ENCODE data around the gene WDR72.

DNA sequence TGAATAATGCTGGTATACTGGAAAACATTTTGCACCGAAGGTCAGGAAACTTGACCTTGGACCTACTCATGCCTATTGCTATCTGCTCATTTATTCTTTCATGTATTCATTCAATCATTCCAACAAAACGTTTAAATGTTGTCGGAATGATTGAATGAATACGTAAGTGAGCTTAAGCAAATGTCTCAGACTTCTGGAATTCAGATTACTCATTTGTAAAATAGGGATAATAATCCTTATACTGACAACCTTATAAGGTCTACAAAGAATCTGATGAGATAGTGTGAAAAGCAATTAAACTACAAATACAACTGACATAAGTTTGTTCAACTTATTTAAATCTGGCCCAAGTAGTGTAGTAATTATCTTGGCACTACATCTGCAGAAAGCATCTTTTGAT is 288.7 kb downstream of the WDR72 start:
- TF ChIP-seq, protein P1, sequence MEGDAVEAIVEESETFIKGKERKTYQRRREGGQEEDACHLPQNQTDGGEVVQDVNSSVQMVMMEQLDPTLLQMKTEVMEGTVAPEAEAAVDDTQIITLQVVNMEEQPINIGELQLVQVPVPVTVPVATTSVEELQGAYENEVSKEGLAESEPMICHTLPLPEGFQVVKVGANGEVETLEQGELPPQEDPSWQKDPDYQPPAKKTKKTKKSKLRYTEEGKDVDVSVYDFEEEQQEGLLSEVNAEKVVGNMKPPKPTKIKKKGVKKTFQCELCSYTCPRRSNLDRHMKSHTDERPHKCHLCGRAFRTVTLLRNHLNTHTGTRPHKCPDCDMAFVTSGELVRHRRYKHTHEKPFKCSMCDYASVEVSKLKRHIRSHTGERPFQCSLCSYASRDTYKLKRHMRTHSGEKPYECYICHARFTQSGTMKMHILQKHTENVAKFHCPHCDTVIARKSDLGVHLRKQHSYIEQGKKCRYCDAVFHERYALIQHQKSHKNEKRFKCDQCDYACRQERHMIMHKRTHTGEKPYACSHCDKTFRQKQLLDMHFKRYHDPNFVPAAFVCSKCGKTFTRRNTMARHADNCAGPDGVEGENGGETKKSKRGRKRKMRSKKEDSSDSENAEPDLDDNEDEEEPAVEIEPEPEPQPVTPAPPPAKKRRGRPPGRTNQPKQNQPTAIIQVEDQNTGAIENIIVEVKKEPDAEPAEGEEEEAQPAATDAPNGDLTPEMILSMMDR (IDR thresholded peaks at IDR 0.05), result no peak
- no peak for TF ChIP-seq POLR2A (IDR thresholded peaks at IDR 0.05)

Measured in heart left ventricle (tissue), 13 donors.